K562 (cell line): Measurements from ENCODE around the gene MYRIP. TPM values are rescaled to one million over a fixed set of nuclear protein-coding genes. Genes with fewer than 3 reads are reported as not detected.

Experiments used
- ATAC-seq: fragments of 200-7000 bp; cut with Tn5 transposase; 3 replicates; pipeline ENCODE4 v1.9.1; 2020; ENCODE audit warnings: moderate library complexity
- BruUV-seq: library from RNA; stranded (reverse); fragments of 400-500 nt; replicated peaks from 2 replicates; lab custom pipeline; 2021; lab: Mats Ljungman, UMichigan
- CTCF ChIA-PET: fragments of 300-600 bp; formaldehyde crosslinking; extraction: SDS; loops from one replicate; lab custom pipeline; 2021; ENCODE audit warnings: low intra/inter-chr PET ratio; lab: Yijun Ruan, JAX
- POLR2A ChIA-PET: fragments of 300-600, 350-650 bp; sonication (Branson Sonifier 250); formaldehyde crosslinking; extraction: SDS; loops from one replicate; lab custom pipeline; 2021; ENCODE audit warnings: antibody characterized with exemption, inconsistent platforms; lab: Yijun Ruan, JAX
- DNase-seq, 4 experiments: peaks; one replicate each; pipeline versions ENCODE4 v3.0.0 to v3.0.0-alpha.2; 2011 to 2018; ENCODE audit warnings: low spot score in 3 of 4, mixed read lengths in 3 of 4; ENCODE audit errors: extremely low read depth in 1 of 4
- FAIRE-seq: peaks from 2 replicates; lab custom pipeline; 2011; peaks lifted over from hg19 to GRCh38; lab: Jason Lieb, UNC
- H2AFZ ChIP-seq: 2 replicates; pipeline ENCODE4 v1.6.0; 2011; ENCODE audit warnings: low read depth, low read length, control low read depth, inconsistent platforms
- H3K27ac ChIP-seq: fragments of 200-600 bp; 3 replicates; pipeline ENCODE4 v1.8.0; 2011; ENCODE audit warnings: low read depth, mild to moderate bottlenecking, control low read depth, inconsistent platforms, low read length, moderate library complexity, mixed read lengths; ENCODE audit errors: extremely low read depth
- H3K27me3 ChIP-seq, 2 experiments: fragments of 300-600 bp in 1 of 2; 2 replicates in 1 of 2; 3 replicates in 1 of 2; pipeline versions ENCODE4 v1.6.0 to v1.8.0; 2011; ENCODE audit warnings: inconsistent platforms in 2 of 2, low read length in 2 of 2, mild to moderate bottlenecking in 1 of 2, mixed read lengths in 1 of 2, moderate library complexity in 1 of 2; ENCODE audit not compliant: control insufficient read depth in 2 of 2, insufficient read depth in 2 of 2
- H3K36me3 ChIP-seq: fragments of 300-600 bp; 3 replicates; pipeline ENCODE4 v1.8.0; 2011; ENCODE audit warnings: mild to moderate bottlenecking, low read length, inconsistent platforms; ENCODE audit not compliant: control insufficient read depth, insufficient read depth
- H3K4me1 ChIP-seq, 2 experiments: fragments of 200-600 bp in 1 of 2; replicated peaks in 1 of 2; 2 replicates in 1 of 2; 3 replicates in 1 of 2; pipeline versions ENCODE4 v1.5.1 to v1.8.0; 2011; ENCODE audit warnings: inconsistent platforms in 2 of 2, low read length in 2 of 2, mild to moderate bottlenecking in 1 of 2, mixed read lengths in 1 of 2, moderate library complexity in 1 of 2; ENCODE audit not compliant: control insufficient read depth in 2 of 2, insufficient read depth in 2 of 2
- H3K4me2 ChIP-seq: 2 replicates; pipeline ENCODE4 v1.6.1; 2011; ENCODE audit warnings: low read length, control low read depth, inconsistent platforms, mixed read lengths; ENCODE audit not compliant: insufficient read depth
- H3K4me3 ChIP-seq: fragments of 200-600 bp; sonication (generic), shearing (Covaris generic); 2 replicates; pipeline ENCODE4 v1.5.1; 2016; ENCODE audit warnings: control low read depth, inconsistent platforms
- H3K79me2 ChIP-seq: fragments of 200-600 bp; 3 replicates; pipeline ENCODE4 v1.8.0; 2011; ENCODE audit warnings: low read length, inconsistent platforms; ENCODE audit not compliant: control insufficient read depth, insufficient read depth
- H3K9ac ChIP-seq, 2 experiments: 2 replicates each; pipeline versions ENCODE4 v1.6.0 to v1.6.1; 2011; ENCODE audit warnings: low read depth in 2 of 2, low read length in 2 of 2, control low read depth in 1 of 2, inconsistent platforms in 1 of 2, mild to moderate bottlenecking in 1 of 2, mixed read lengths in 1 of 2; ENCODE audit not compliant: insufficient read depth in 1 of 2
- H3K9me1 ChIP-seq: one replicate; pipeline ENCODE4 v1.6.0; 2011; ENCODE audit warnings: inconsistent platforms, mild to moderate bottlenecking, low read length, moderate library complexity; ENCODE audit not compliant: control insufficient read depth, insufficient read depth
- H3K9me3 ChIP-seq: replicated peaks from 2 replicates; pipeline ENCODE4 v1.5.1; 2011; ENCODE audit warnings: low read depth, low read length, inconsistent platforms; ENCODE audit not compliant: control insufficient read depth, insufficient read depth
- H4K20me1 ChIP-seq: replicated peaks from 2 replicates; pipeline ENCODE4 v1.6.1; 2011; ENCODE audit warnings: low read length, inconsistent platforms, mixed read lengths; ENCODE audit not compliant: control insufficient read depth, insufficient read depth
- ELF4 ChIP-seq: fragments of 450-650 bp; formaldehyde crosslinking; IDR thresholded peaks from 2 replicates; pipeline ENCODE4 v1.4.0; 2022; ENCODE audit warnings: missing genetic modification characterization
- GABPB2 ChIP-seq: fragments of 250-450 bp; sonication (Bioruptor Pico); conservative IDR thresholded peaks from 2 replicates; pipeline ENCODE4 v1.5.1; 2021; ENCODE audit warnings: mild to moderate bottlenecking
- PHB ChIP-seq: fragments of 250-450 bp; sonication (Bioruptor Pico); IDR thresholded peaks from 2 replicates; pipeline ENCODE4 v1.5.0; 2021
- POLR2A ChIP-seq: fragments of 450-650 bp; conservative IDR thresholded peaks from 2 replicates; pipeline ENCODE4 v1.6.1; 2016
- POLR3G ChIP-seq: IDR thresholded peaks from 2 replicates; pipeline ENCODE4 v1.6.1; 2011; ENCODE audit not compliant: insufficient read length, insufficient replicate concordance; ENCODE audit errors: extremely low read depth
- PRPF4 ChIP-seq: fragments of 200-400 bp; formaldehyde crosslinking; IDR thresholded peaks from one replicate; pipeline ENCODE4 v1.6.1; 2017; ENCODE audit warnings: low read length, low read depth, mild to moderate bottlenecking; ENCODE audit not compliant: insufficient read depth, poor library complexity, severe bottlenecking
- TOE1 ChIP-seq, 2 experiments: fragments of 450-650 bp in 1 of 2; sonication (generic) in 1 of 2; formaldehyde crosslinking in 1 of 2; IDR thresholded peaks; 2 replicates each; pipeline versions ENCODE4 v1.7.1 to v1.8.0; 2016 to 2022; ENCODE audit warnings: borderline replicate concordance in 2 of 2, mild to moderate bottlenecking in 2 of 2, antibody characterized with exemption in 1 of 2, inconsistent platforms in 1 of 2, low read depth in 1 of 2, missing genetic modification reagents in 1 of 2, moderate library complexity in 1 of 2
- U2AF2 ChIP-seq: fragments of 200-400 bp; formaldehyde crosslinking; optimal IDR thresholded peaks from 2 replicates; pipeline ENCODE3; 2017; ENCODE audit warnings: low read depth, mild to moderate bottlenecking, low read length
- ZNF140 ChIP-seq: fragments of 250-450 bp; sonication (Bioruptor Pico); IDR thresholded peaks from 2 replicates; pipeline ENCODE4 v1.8.0; 2021; ENCODE audit warnings: moderate library complexity, mild to moderate bottlenecking, inconsistent platforms
- ZNF212 ChIP-seq: fragments of 450-650 bp; formaldehyde crosslinking; IDR thresholded peaks from 2 replicates; pipeline ENCODE4 v1.4.0; 2020; ENCODE audit warnings: mild to moderate bottlenecking
- ZNF584 ChIP-seq: fragments of 200-800 bp; sonication (Bioruptor generic); IDR thresholded peaks from 2 replicates; pipeline ENCODE4 v1.6.1; 2016; ENCODE audit warnings: low read depth, mild to moderate bottlenecking, missing genetic modification characterization, missing compliant biosample characterization
- ZNF77 ChIP-seq: fragments of 250-450 bp; sonication (Bioruptor Pico); IDR thresholded peaks from 2 replicates; pipeline ENCODE4 v1.5.0; 2020
- WGBS: fragments of 100-300 bp; shearing (Covaris generic); methylation state at CpG from one replicate; pipeline ENCODE4 v1.1.6; 2016; ENCODE audit warnings: low coverage, mixed read lengths; ENCODE audit not compliant: insufficient coverage; ENCODE audit errors: missing lambda C conversion rate; 5-methylcytosine and 5-hydroxymethylcytosine counted together
- in situ Hi-C: fragments of 300-500 bp; cut with MboI; formaldehyde crosslinking; loops from 4 replicates; pipeline ENCODE4 v1.15.0; 2018; ENCODE audit warnings: inconsistent platforms, mixed read lengths
- intact Hi-C: fragments of 100-400 bp; cut with micrococcal nuclease; formaldehyde crosslinking; loops from 2 replicates; pipeline ENCODE4 v1.14.2; 2022
- polyA plus RNA-seq, 8 experiments: library from polyadenylated mRNA; depleted of rRNA in 4 of 8; stranded (reverse) in 5 of 8; unstranded in 3 of 8; fragments of >200 nt; fragmentation: Nextera tagmentation in 2 of 8; fragmentation: Illumina TruSeq in 1 of 8; extraction: Ambion mirVana in 2 of 8; extraction: Trizol in 1 of 8; gene quantifications; 2 replicates each; pipeline versions ENCODE4 v1.2.1 to v1.2.3, GENCODE V29; 2011 to 2014; ENCODE audit warnings: inconsistent platforms in 1 of 8, missing spikeins in 1 of 8
- total RNA-seq, 7 experiments: library from RNA; depleted of rRNA in 6 of 7; stranded (reverse); fragments of >200 nt in 6 of 7; fragmentation: Illumina TruSeq in 2 of 7; extraction: Trizol in 2 of 7; gene quantifications; 2 replicates each; pipeline versions ENCODE4 v1.2.1 to v1.2.3, GENCODE V29; 2011 to 2021; ENCODE audit warnings: low replicate concordance in 1 of 7
- TF ChIP-seq, protein P1 (sequence below): fragments of 250-450 bp; sonication (Bioruptor Pico); IDR thresholded peaks from 2 replicates; pipeline ENCODE4 v1.8.0; 2022; ENCODE audit warnings: inconsistent platforms, mild to moderate bottlenecking, moderate library complexity, borderline replicate concordance
- TF ChIP-seq, protein P2 (sequence below): fragments of 250-450 bp; sonication (Bioruptor Pico); IDR thresholded peaks from 2 replicates; pipeline ENCODE4 v1.9.0; 2021; ENCODE audit warnings: mild to moderate bottlenecking
- TF ChIP-seq, protein P3 (sequence below): fragments of 250-450 bp; sonication (Bioruptor Pico); IDR thresholded peaks from 2 replicates; pipeline ENCODE4 v1.5.0; 2021; ENCODE audit warnings: mild to moderate bottlenecking, moderate library complexity

MYRIP gene
- total and polyA plus RNA-seq, 9 of the 15 experiments (the other 6 are each of a cell fraction or from before 2014, with no cell fraction given), result 0.03 to 0.12 TPM; not detected in 7

DNA sequence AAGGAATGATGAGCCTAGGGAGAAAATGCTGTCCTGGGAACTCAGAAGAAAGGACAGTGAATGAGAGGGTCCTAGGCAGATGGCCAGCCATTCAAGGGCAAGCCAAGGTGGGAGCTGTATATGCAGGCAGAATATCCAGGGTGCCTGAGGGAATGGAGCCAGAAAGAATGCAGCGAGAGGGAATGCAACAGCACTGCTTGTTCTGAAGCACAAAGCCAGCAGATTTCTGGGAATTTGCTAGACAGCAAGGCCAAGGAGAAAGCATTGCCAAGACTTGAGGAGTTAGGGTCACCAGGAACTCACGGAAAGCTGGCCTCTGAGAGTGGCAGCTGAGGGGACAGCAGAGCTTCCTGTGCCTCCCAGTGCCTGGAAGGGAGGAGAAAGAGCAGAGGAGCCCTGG, 200.6 kb downstream of the MYRIP start (continued):
- no peak for TF ChIP-seq ELF4 (CRISPR knock-in tag)
- no peak for TF ChIP-seq ZNF77 (CRISPR knock-in tag)
- no peak for TF ChIP-seq ZNF584 (CRISPR knock-in tag)
- TF ChIP-seq, protein P1, sequence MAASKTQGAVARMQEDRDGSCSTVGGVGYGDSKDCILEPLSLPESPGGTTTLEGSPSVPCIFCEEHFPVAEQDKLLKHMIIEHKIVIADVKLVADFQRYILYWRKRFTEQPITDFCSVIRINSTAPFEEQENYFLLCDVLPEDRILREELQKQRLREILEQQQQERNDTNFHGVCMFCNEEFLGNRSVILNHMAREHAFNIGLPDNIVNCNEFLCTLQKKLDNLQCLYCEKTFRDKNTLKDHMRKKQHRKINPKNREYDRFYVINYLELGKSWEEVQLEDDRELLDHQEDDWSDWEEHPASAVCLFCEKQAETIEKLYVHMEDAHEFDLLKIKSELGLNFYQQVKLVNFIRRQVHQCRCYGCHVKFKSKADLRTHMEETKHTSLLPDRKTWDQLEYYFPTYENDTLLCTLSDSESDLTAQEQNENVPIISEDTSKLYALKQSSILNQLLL (CRISPR knock-in tag), result no peak
- no peak for TF ChIP-seq TOE1 (IDR thresholded peaks at IDR 0.05; ENCODE audit: borderline replicate concordance)
- no peak for TF ChIP-seq TOE1 (CRISPR knock-in tag; IDR thresholded peaks at IDR 0.05; ENCODE audit: borderline replicate concordance, low read depth)
- no peak for TF ChIP-seq ZNF212 (CRISPR knock-in tag)
- no peak for TF ChIP-seq U2AF2
- no peak for TF ChIP-seq POLR2A
- TF ChIP-seq ZNF140 (CRISPR knock-in tag), result no peak
- no peak for TF ChIP-seq GABPB2 (CRISPR knock-in tag)

DNA sequence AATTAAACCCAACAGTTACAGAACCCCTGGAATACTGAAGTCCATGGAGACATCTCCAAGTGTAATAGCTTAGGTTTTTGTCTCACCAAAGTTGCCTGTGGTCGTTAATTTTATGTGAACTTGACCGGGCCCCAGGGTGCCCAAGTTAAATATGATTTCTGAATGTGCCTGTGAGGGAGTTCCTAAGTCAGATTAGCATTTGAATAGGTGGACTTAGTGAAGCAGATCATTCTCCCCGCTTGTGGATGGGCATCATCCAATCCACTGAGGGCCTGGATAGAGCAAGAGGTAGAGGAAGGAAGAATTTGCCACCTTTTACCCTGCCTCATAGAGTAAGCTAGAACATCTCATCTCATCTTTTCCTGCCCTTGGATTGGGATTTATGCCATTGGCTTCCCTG, 203.0 kb downstream of the MYRIP start:
- BruUV-seq, result no TSS peak
- Histone ChIP-seq H3K9me3 (no peaks in the 10 kb centered on the region), H4K20me1 (no peaks in the 10 kb centered on the region), H3K27ac (no peak overlapping the region), H3K79me2 (no peaks in the 10 kb centered on the region), H3K4me2 (no peak overlapping the region), H3K36me3 (no peaks in the 10 kb centered on the region), H3K4me1 (no peaks in the 10 kb centered on the region), H2AFZ (no peak overlapping the region), H3K4me3 (no peak overlapping the region), H3K27me3 (0 out of 5 replicates have a peak, but pooled peaks cover 0 to 5% of the 10 kb centered on the region in 2 experiments), H3K9me1 (no peaks in the 10 kb centered on the region), H3K9ac (no peak overlapping the region)
- DNase-seq (no peak), ATAC-seq (no peak), FAIRE-seq (no peak)
- ChIA-PET CTCF (no interaction called here), POLR2A (interaction anchor here (0.6 to 1.9 kb wide), 2 partner anchors 9 to 1643 kb away, joined by 3 to 4 read pairs; no protein-coding TSS in a partner anchor)
- TF ChIP-seq, protein P2, sequence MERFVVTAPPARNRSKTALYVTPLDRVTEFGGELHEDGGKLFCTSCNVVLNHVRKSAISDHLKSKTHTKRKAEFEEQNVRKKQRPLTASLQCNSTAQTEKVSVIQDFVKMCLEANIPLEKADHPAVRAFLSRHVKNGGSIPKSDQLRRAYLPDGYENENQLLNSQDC (CRISPR knock-in tag), result no peak
- TF ChIP-seq PHB (CRISPR knock-in tag), result no peak
- TF ChIP-seq PRPF4, result no peak
- TF ChIP-seq ZNF584 (CRISPR knock-in tag), result no peak
- no peak for TF ChIP-seq POLR3G
- TF ChIP-seq, protein P3, sequence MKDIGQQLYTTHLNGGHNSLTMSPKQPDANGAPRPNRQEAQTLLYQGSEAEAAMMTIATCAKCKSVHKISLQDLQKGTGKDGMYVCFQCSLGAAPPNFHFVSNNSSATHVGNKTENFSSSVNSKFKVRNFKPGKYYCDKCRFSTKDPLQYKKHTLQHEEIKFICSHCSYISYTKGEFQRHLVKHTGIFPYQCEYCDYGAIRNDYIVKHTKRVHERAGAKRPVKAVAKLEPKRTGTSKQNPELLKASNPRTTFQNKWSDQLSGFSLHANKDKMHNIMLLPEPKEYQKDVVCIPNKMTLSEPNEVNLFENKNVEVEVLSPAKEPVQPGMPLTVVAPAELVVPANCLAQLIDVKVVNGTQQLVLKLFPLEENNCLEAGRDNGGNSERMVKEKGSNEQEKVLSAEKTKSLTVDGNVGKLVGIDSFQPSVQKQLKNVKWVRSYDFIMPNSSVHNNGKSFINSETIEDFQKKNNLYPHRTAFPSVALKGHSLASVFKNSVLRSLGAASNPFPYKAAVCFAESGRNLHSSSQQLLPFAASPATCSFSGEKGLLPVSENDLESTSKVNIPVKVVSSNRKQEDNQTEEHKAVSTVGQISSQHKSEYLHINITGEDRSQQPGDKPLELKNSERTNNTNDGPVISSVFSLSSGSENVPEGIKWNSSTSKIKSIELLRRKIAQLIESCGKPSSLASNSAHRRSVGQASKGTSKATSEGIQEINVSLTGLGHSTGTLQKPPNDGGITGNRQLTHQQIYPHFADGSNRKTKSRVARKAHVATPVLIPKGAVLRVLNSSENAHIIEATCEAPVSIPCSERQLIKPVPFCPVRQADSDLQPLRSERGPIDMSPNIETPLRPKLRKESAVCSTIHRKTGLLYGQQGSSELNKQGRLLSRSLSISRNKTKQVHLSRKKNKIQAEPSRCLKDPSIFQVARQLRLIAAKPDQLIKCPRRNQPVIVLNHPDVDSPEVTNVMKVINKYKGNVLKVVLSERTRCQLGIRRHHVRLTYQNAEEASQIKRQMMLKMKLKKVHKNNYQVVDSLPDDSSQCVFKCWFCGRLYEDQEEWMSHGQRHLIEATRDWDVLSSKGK (CRISPR knock-in tag), result no peak
- intact Hi-C loops (loop anchor here (10.0 kb wide), 1 partner anchor 162 kb away; no protein-coding TSS in a partner anchor), in situ Hi-C loops (no loop called here)
- WGBS, result 0% methylated on average over 3 of the region's 3 CpGs
